WTC11 (cell line): Measurements from ENCODE around the gene LCA5. TPM values are rescaled to one million over a fixed set of nuclear protein-coding genes. Genes with fewer than 3 reads are reported as not detected.

Experiments
- ATAC-seq: fragments of 200-7000 bp; cut with Tn5 transposase; 2 replicates; pipeline ENCODE4 v1.10.0; 2021; ENCODE audit warnings: mild to moderate bottlenecking, moderate library complexity
- Bru-seq: library from RNA; stranded (reverse); fragments of 400-500 nt; gene quantifications from one replicate; lab custom pipeline; 2021; lab: Mats Ljungman, UMichigan
- CTCF ChIA-PET: fragments of 300-600 bp; sonication (Branson Sonifier 250); formaldehyde crosslinking; loops from one replicate; lab custom pipeline; 2021; ENCODE audit warnings: antibody characterized with exemption; lab: Charles Lee
- POLR2A ChIA-PET: fragments of 350-600 bp; sonication (Branson Sonifier 250); formaldehyde crosslinking; loops from one replicate; lab custom pipeline; 2021; ENCODE audit warnings: antibody characterized with exemption; lab: Charles Lee
- DNase-seq: peaks from one replicate; pipeline ENCODE4 v3.0.0; 2021; ENCODE audit warnings: low spot score
- H3K27ac Mint-ChIP-seq: 2 replicates; pipeline ENCODE4 v1.8.0; 2021; ENCODE audit warnings: mixed read lengths
- H3K27me3 Mint-ChIP-seq: 2 replicates; pipeline ENCODE4 v1.8.0; 2021; ENCODE audit warnings: low read depth, mild to moderate bottlenecking, moderate library complexity, mixed read lengths
- H3K36me3 Mint-ChIP-seq: 2 replicates; pipeline ENCODE4 v1.8.0; 2021; ENCODE audit warnings: mixed read lengths
- H3K4me1 Mint-ChIP-seq: 2 replicates; pipeline ENCODE4 v1.8.0; 2022; ENCODE audit warnings: mixed read lengths
- H3K4me3 Mint-ChIP-seq: 2 replicates; pipeline ENCODE4 v1.8.0; 2021; ENCODE audit warnings: mild to moderate bottlenecking, moderate library complexity, mixed read lengths
- H3K9me3 Mint-ChIP-seq: 2 replicates; pipeline ENCODE4 v1.8.0; 2021; ENCODE audit warnings: mixed read lengths
- ATF1 ChIP-seq: sonication (generic); formaldehyde crosslinking; IDR thresholded peaks from 2 replicates; pipeline ENCODE4 v1.8.1; 2023; ENCODE audit warnings: mild to moderate bottlenecking, moderate library complexity, missing genetic modification reagents
- ETV6 ChIP-seq: sonication (generic); formaldehyde crosslinking; IDR thresholded peaks from 2 replicates; pipeline ENCODE4 v1.8.1; 2022; ENCODE audit warnings: mild to moderate bottlenecking, missing genetic modification reagents
- MYBL2 ChIP-seq: sonication (generic); formaldehyde crosslinking; IDR thresholded peaks from 2 replicates; pipeline ENCODE4 v1.8.1; 2023; ENCODE audit warnings: mild to moderate bottlenecking, moderate library complexity, missing genetic modification reagents
- NFATC4 ChIP-seq: fragments of 250-450 bp; sonication (Bioruptor Pico); IDR thresholded peaks from 2 replicates; pipeline ENCODE4 v1.9.0; 2021; ENCODE audit warnings: mild to moderate bottlenecking
- NFE2L1 ChIP-seq: sonication (generic); formaldehyde crosslinking; IDR thresholded peaks from 2 replicates; pipeline ENCODE4 v1.8.1; 2023; ENCODE audit warnings: missing genetic modification reagents
- NFYB ChIP-seq: sonication (generic); formaldehyde crosslinking; conservative IDR thresholded peaks from 2 replicates; pipeline ENCODE4 v1.8.0; 2022; ENCODE audit warnings: low read depth, missing genetic modification reagents
- PRRX2 ChIP-seq: fragments of 250-450 bp; sonication (Bioruptor Pico); IDR thresholded peaks from 2 replicates; pipeline ENCODE4 v1.8.0; 2021; ENCODE audit warnings: mild to moderate bottlenecking
- RORB ChIP-seq: fragments of 250-450 bp; sonication (Bioruptor Pico); IDR thresholded peaks from 2 replicates; pipeline ENCODE4 v1.9.0; 2021; ENCODE audit warnings: mild to moderate bottlenecking
- SMAD4 ChIP-seq: sonication (generic); formaldehyde crosslinking; IDR thresholded peaks from 2 replicates; pipeline ENCODE4 v1.8.0; 2022; ENCODE audit warnings: mild to moderate bottlenecking, missing genetic modification reagents
- ZBTB21 ChIP-seq: sonication (generic); formaldehyde crosslinking; IDR thresholded peaks from 2 replicates; pipeline ENCODE4 v1.8.1; 2023; ENCODE audit warnings: mild to moderate bottlenecking, missing genetic modification reagents, borderline replicate concordance
- ZNF263 ChIP-seq: sonication (generic); formaldehyde crosslinking; IDR thresholded peaks from 2 replicates; pipeline ENCODE4 v1.8.1; 2022; ENCODE audit warnings: low read depth, mild to moderate bottlenecking, moderate library complexity, missing genetic modification reagents
- ZNF317 ChIP-seq: sonication (generic); formaldehyde crosslinking; IDR thresholded peaks from 2 replicates; pipeline ENCODE4 v1.8.1; 2023; ENCODE audit warnings: low read depth, mild to moderate bottlenecking, moderate library complexity, missing genetic modification reagents, borderline replicate concordance
- long read RNA-seq, 3 experiments: library from RNA in 1 of 3; library from capped mRNA in 1 of 3; library from polyadenylated mRNA in 1 of 3; unstranded in 2 of 3; stranded (forward) in 1 of 3; transcript quantifications; one replicate each; pipeline ENCODE4 v2.0.0, GENCODE V29; 2021
- total RNA-seq: library from RNA; stranded (reverse); gene quantifications from 3 replicates; pipeline ENCODE4 v1.2.3, GENCODE V29; 2021
- TF ChIP-seq, protein P1 (sequence below): sonication (generic); formaldehyde crosslinking; IDR thresholded peaks from 2 replicates; pipeline ENCODE4 v1.8.0; 2022; ENCODE audit warnings: missing genetic modification reagents
- TF ChIP-seq, protein P2 (sequence below): sonication (generic); formaldehyde crosslinking; IDR thresholded peaks from 2 replicates; pipeline ENCODE4 v1.8.0; 2023; ENCODE audit warnings: mild to moderate bottlenecking, missing genetic modification reagents
- TF ChIP-seq, protein P3 (sequence below): sonication (generic); formaldehyde crosslinking; IDR thresholded peaks from 2 replicates; pipeline ENCODE4 v1.8.1; 2023; ENCODE audit warnings: mild to moderate bottlenecking, missing genetic modification reagents
- TF ChIP-seq, protein P4 (sequence below): sonication (generic); formaldehyde crosslinking; IDR thresholded peaks from 2 replicates; pipeline ENCODE4 v1.8.1; 2023; ENCODE audit warnings: mild to moderate bottlenecking, moderate library complexity, missing genetic modification reagents
- TF ChIP-seq, protein P5 (sequence below): fragments of 250-450 bp; sonication (Bioruptor Pico); IDR thresholded peaks from 2 replicates; pipeline ENCODE4 v2.1.2; 2022; ENCODE audit warnings: mild to moderate bottlenecking, moderate library complexity
- TF ChIP-seq, protein P6 (sequence below): sonication (generic); formaldehyde crosslinking; IDR thresholded peaks from 2 replicates; pipeline ENCODE4 v1.8.0; 2022; ENCODE audit warnings: mild to moderate bottlenecking, missing genetic modification reagents

Gene LCA5
- 3.6 to 4.2 TPM (median 3.8 TPM) in 3 replicates for total RNA-seq
- Bru-seq, nascent RNA: percentile 71 among the genes with signal in this experiment
- long read RNA-seq, experiment 1, full-length matches to known transcripts: 6 of 10 reads
- long read RNA-seq, experiment 1, partial matches to known transcripts: 2 of 10 reads
- long read RNA-seq, experiment 1, other reads (novel, unspliced or antisense): 2 of 10 reads
- long read RNA-seq, experiment 2, full-length matches to known transcripts: 2 of 8 reads
- long read RNA-seq, experiment 2, partial matches to known transcripts: 1 of 8 reads
- long read RNA-seq, experiment 2, other reads (novel, unspliced or antisense): 5 of 8 reads
- long read RNA-seq, experiment 3, partial matches to known transcripts: 1 of 3 reads
- long read RNA-seq, experiment 3, other reads (novel, unspliced or antisense): 2 of 3 reads

DNA sequence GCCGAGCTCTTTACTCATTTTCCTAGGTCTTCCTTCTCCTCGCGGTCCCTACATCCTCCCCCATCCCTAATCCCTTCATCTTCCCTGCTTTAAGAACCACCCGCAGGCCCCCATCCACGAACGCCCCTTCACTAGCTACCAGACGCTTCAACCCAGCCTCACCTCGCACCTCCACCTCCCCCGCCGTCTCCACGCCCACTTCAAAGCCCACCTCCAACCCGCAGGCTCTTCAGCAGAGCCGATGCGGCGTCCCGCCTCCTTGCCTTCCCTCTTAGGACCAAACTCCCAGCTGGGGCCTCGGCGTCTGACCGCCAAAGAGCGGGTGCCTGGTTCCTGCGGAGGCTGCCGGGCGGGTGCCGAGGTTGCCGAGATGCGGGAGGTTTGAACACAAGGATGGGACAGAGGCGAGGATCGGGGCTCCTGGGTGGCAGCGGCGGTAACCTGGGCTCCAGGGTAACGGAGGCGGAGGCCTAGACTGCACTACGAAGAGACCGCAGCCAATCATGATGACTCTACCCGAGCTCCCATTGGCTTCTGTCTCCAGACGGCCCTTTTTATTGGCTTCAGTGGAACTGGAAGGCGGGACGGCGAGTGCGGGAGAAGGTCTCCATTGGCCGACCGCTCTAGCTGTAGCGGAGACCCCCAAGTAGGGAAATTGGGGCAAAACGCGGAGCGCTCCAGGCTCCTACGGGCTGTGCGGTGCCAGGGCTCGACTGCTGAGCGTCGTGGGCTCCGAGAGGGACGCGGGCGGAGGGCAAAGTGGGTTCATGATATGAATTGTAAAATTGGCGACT is at the start of gene LCA5:
Gene LCA5 (minus strand): TSS at position 477 of the 794 bp plus-strand sequence. CDS start 18,536 bp downstream, outside the sequence.
- Mint-ChIP-seq H3K27ac (no peak within 1 kb of the TSS), H3K36me3 (0 out of 2 replicates have a peak, but pooled peaks cover 6% of the 10 kb centered on the region), H3K4me3 (no peak within 1 kb of the TSS), H3K27me3 (no peaks in the 10 kb centered on the region), H3K9me3 (no peaks in the 10 kb centered on the region), H3K4me1 (peaks cover 17% of the 10 kb centered on the region)
- peak; percentile 93 for DNase-seq
- ChIA-PET CTCF (interaction anchor here (0.6 to 1.6 kb wide), 7 partner anchors 8 to 241 kb away, joined by 3 to 8 read pairs (median 7); partner anchors contain the start of gene SH3BGRL2), POLR2A (interaction anchor here (0.8 to 1.3 kb wide), 6 partner anchors 8 to 126 kb away, joined by 3 to 12 read pairs (median 4); partner anchors contain the start of gene SH3BGRL2)
- peak; percentile 98 for ATAC-seq
- TF ChIP-seq, protein P1, sequence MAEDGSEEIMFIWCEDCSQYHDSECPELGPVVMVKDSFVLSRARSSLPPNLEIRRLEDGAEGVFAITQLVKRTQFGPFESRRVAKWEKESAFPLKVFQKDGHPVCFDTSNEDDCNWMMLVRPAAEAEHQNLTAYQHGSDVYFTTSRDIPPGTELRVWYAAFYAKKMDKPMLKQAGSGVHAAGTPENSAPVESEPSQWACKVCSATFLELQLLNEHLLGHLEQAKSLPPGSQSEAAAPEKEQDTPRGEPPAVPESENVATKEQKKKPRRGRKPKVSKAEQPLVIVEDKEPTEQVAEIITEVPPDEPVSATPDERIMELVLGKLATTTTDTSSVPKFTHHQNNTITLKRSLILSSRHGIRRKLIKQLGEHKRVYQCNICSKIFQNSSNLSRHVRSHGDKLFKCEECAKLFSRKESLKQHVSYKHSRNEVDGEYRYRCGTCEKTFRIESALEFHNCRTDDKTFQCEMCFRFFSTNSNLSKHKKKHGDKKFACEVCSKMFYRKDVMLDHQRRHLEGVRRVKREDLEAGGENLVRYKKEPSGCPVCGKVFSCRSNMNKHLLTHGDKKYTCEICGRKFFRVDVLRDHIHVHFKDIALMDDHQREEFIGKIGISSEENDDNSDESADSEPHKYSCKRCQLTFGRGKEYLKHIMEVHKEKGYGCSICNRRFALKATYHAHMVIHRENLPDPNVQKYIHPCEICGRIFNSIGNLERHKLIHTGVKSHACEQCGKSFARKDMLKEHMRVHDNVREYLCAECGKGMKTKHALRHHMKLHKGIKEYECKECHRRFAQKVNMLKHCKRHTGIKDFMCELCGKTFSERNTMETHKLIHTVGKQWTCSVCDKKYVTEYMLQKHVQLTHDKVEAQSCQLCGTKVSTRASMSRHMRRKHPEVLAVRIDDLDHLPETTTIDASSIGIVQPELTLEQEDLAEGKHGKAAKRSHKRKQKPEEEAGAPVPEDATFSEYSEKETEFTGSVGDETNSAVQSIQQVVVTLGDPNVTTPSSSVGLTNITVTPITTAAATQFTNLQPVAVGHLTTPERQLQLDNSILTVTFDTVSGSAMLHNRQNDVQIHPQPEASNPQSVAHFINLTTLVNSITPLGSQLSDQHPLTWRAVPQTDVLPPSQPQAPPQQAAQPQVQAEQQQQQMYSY (CRISPR knock-in tag): peak; percentile 88
- TF ChIP-seq, protein P2, sequence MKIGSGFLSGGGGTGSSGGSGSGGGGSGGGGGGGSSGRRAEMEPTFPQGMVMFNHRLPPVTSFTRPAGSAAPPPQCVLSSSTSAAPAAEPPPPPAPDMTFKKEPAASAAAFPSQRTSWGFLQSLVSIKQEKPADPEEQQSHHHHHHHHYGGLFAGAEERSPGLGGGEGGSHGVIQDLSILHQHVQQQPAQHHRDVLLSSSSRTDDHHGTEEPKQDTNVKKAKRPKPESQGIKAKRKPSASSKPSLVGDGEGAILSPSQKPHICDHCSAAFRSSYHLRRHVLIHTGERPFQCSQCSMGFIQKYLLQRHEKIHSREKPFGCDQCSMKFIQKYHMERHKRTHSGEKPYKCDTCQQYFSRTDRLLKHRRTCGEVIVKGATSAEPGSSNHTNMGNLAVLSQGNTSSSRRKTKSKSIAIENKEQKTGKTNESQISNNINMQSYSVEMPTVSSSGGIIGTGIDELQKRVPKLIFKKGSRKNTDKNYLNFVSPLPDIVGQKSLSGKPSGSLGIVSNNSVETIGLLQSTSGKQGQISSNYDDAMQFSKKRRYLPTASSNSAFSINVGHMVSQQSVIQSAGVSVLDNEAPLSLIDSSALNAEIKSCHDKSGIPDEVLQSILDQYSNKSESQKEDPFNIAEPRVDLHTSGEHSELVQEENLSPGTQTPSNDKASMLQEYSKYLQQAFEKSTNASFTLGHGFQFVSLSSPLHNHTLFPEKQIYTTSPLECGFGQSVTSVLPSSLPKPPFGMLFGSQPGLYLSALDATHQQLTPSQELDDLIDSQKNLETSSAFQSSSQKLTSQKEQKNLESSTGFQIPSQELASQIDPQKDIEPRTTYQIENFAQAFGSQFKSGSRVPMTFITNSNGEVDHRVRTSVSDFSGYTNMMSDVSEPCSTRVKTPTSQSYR: peak; percentile 66; the same call in 1 of the 2 replicates
- TF ChIP-seq ZBTB21: no peak
- peak; percentile 83 for TF ChIP-seq NFYB (CRISPR knock-in tag)
- TF ChIP-seq, protein P3, sequence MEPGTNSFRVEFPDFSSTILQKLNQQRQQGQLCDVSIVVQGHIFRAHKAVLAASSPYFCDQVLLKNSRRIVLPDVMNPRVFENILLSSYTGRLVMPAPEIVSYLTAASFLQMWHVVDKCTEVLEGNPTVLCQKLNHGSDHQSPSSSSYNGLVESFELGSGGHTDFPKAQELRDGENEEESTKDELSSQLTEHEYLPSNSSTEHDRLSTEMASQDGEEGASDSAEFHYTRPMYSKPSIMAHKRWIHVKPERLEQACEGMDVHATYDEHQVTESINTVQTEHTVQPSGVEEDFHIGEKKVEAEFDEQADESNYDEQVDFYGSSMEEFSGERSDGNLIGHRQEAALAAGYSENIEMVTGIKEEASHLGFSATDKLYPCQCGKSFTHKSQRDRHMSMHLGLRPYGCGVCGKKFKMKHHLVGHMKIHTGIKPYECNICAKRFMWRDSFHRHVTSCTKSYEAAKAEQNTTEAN (CRISPR knock-in tag): 0 out of 2 replicates have a peak, but pooled peaks have one; percentile 57
- TF ChIP-seq, protein P4, sequence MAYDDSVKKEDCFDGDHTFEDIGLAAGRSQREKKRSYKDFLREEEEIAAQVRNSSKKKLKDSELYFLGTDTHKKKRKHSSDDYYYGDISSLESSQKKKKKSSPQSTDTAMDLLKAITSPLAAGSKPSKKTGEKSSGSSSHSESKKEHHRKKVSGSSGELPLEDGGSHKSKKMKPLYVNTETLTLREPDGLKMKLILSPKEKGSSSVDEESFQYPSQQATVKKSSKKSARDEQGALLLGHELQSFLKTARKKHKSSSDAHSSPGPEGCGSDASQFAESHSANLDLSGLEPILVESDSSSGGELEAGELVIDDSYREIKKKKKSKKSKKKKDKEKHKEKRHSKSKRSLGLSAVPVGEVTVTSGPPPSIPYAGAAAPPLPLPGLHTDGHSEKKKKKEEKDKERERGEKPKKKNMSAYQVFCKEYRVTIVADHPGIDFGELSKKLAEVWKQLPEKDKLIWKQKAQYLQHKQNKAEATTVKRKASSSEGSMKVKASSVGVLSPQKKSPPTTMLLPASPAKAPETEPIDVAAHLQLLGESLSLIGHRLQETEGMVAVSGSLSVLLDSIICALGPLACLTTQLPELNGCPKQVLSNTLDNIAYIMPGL (CRISPR knock-in tag): peak; percentile 86; the same call in 1 of the 2 replicates
- no peak for TF ChIP-seq ZNF317 (CRISPR knock-in tag)
- no peak for TF ChIP-seq ZNF263 (CRISPR knock-in tag)
- peak; percentile 50; the same call in 1 of the 2 replicates for TF ChIP-seq ETV6 (CRISPR knock-in tag)
- peak; percentile 62; the same call in 1 of the 2 replicates for TF ChIP-seq MYBL2 (CRISPR knock-in tag)
- TF ChIP-seq NFE2L1 (CRISPR knock-in tag): 0 out of 2 replicates have a peak, but pooled peaks have one; percentile 62
- TF ChIP-seq, protein P5, sequence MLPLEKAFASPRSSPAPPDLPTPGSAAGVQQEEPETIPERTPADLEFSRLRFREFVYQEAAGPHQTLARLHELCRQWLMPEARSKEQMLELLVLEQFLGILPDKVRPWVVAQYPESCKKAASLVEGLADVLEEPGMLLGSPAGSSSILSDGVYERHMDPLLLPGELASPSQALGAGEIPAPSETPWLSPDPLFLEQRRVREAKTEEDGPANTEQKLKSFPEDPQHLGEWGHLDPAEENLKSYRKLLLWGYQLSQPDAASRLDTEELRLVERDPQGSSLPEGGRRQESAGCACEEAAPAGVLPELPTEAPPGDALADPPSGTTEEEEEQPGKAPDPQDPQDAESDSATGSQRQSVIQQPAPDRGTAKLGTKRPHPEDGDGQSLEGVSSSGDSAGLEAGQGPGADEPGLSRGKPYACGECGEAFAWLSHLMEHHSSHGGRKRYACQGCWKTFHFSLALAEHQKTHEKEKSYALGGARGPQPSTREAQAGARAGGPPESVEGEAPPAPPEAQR (CRISPR knock-in tag): no peak
- no peak for TF ChIP-seq SMAD4
- TF ChIP-seq, protein P6, sequence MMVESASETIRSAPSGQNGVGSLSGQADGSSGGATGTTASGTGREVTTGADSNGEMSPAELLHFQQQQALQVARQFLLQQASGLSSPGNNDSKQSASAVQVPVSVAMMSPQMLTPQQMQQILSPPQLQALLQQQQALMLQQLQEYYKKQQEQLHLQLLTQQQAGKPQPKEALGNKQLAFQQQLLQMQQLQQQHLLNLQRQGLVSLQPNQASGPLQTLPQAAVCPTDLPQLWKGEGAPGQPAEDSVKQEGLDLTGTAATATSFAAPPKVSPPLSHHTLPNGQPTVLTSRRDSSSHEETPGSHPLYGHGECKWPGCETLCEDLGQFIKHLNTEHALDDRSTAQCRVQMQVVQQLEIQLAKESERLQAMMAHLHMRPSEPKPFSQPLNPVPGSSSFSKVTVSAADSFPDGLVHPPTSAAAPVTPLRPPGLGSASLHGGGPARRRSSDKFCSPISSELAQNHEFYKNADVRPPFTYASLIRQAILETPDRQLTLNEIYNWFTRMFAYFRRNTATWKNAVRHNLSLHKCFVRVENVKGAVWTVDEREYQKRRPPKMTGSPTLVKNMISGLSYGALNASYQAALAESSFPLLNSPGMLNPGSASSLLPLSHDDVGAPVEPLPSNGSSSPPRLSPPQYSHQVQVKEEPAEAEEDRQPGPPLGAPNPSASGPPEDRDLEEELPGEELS (CRISPR knock-in tag): no peak
- TF ChIP-seq RORB (CRISPR knock-in tag): no peak
- TF ChIP-seq ATF1 (CRISPR knock-in tag): no peak
- no peak for TF ChIP-seq PRRX2 (CRISPR knock-in tag)
- TF ChIP-seq NFATC4 (CRISPR knock-in tag): no peak
